HG03066 (cell line): ENCODE results near the gene CMIP.

Experiments
- ATAC-seq: cut with Tn5 transposase; IDR thresholded peaks from one replicate; pipeline ENCODE4 v1.9.1; 2021; ENCODE audit warnings: low read depth; ENCODE audit not compliant: unreplicated experiment

CMIP gene

GRCh38 chr16:81612351-81613163, 167.9 kb downstream of the CMIP start:
- ATAC-seq, result no peak

GRCh38 chr16:81614171-81614570, 169.6 kb downstream of the CMIP start:
- ATAC-seq, result no peak

GRCh38 chr16:81614654-81615359, 170.2 kb downstream of the CMIP start:
- no peak for ATAC-seq

- no peak for ATAC-seq
Observed at GRCh38 chr16:81615411-81615810, 170.8 kb downstream of the CMIP start.

- ATAC-seq, result no peak
Observed at GRCh38 chr16:81615833-81616232, 171.2 kb downstream of the CMIP start.

GRCh38 chr16:81616321-81617020, 171.9 kb downstream of the CMIP start:
- no peak for ATAC-seq

GRCh38 chr16:81617021-81617346, 172.4 kb downstream of the CMIP start:
- no peak for ATAC-seq

GRCh38 chr16:81618187-81618586, 173.6 kb downstream of the CMIP start:
- no peak for ATAC-seq

- no peak for ATAC-seq
Observed at GRCh38 chr16:81618661-81619060, 174.1 kb downstream of the CMIP start.

GRCh38 chr16:81620029-81620428, 175.4 kb downstream of the CMIP start:
- ATAC-seq, result no peak

- no peak for ATAC-seq
Observed at GRCh38 chr16:81620796-81621195, 176.2 kb downstream of the CMIP start.

GRCh38 chr16:81621496-81621895, 176.9 kb downstream of the CMIP start:
- ATAC-seq, result no peak

- no peak for ATAC-seq
Observed at GRCh38 chr16:81623365-81624102, 178.9 kb downstream of the CMIP start.

GRCh38 chr16:81624403-81624759, 179.8 kb downstream of the CMIP start:
- ATAC-seq, result no peak

GRCh38 chr16:81624760-81625543, 180.3 kb downstream of the CMIP start:
- ATAC-seq, result no peak

- no peak for ATAC-seq
Observed at GRCh38 chr16:81625544-81626153, 181.0 kb downstream of the CMIP start.

GRCh38 chr16:81626181-81626674, 181.6 kb downstream of the CMIP start:
- ATAC-seq, result no peak

GRCh38 chr16:81627024-81627423, 182.4 kb downstream of the CMIP start:
- no peak for ATAC-seq

GRCh38 chr16:81627729-81628244, 183.2 kb downstream of the CMIP start:
- ATAC-seq, result no peak
